ENCODE measurements around the gene MYD88.

Gene MYD88

DNA sequence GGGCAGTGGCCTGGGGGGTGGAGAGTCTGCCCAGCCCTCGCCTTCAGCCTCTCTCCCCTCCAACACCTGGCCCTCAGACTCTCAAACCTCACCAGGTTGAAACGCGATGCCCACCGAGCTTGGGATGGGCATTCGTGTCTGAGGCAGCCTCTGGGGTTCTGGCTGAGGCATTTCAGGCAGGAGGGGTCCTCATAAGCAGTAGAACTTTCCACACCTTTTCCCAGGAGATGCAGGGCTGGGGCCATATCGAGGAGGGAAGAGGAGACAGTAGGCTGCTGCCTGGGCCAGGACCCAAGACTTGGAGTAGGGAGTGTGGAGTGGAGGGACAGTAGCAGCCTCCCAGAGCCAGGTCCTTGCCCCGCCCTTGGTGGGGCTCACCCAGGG is 26.1 kb upstream of the MYD88 start:
- DNase-seq (ENCODE audit: low spot score) = no peak

DNA sequence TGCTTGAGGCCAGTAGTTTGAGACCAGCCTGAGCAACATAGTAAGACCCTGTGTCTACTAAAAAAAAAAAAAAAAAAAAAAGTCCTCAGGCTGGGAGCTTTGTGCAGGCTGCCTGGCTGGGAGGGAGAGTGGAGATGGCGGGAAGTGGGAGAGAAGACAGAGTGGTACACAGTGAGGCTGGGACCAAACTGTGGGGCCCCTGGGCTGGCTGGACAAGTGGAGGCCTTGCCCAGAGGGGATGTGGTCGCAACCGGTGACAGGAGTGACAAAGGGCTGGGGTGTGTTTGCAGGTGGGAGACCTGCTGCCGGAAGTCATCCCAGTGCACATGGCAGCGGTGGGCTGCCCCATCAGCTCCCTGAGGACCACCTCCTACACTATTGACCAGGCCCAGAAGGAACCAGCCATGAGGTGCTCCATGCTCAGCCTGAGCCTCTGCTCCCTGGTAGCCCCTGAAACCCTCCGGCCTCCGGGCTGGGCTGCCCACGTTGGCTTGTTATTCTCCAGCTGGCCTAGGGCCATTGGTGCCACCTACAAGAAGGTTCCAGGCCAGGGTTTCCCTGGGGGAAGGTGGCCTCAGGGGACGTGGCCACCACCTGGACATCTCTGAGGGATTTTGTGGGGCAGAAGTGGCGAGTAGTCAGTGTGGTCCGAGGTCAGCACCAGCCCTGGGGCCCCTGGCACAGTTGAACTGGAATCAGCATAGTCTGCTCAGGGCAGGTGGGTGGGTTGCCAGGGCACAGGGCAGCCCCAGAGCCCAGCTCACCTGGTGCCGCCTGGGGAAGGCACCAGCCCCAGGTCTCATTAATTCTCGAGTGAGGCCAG is 24.2 kb upstream of the MYD88 start:
- DNase-seq (ENCODE audit: low spot score) = no peak

DNA sequence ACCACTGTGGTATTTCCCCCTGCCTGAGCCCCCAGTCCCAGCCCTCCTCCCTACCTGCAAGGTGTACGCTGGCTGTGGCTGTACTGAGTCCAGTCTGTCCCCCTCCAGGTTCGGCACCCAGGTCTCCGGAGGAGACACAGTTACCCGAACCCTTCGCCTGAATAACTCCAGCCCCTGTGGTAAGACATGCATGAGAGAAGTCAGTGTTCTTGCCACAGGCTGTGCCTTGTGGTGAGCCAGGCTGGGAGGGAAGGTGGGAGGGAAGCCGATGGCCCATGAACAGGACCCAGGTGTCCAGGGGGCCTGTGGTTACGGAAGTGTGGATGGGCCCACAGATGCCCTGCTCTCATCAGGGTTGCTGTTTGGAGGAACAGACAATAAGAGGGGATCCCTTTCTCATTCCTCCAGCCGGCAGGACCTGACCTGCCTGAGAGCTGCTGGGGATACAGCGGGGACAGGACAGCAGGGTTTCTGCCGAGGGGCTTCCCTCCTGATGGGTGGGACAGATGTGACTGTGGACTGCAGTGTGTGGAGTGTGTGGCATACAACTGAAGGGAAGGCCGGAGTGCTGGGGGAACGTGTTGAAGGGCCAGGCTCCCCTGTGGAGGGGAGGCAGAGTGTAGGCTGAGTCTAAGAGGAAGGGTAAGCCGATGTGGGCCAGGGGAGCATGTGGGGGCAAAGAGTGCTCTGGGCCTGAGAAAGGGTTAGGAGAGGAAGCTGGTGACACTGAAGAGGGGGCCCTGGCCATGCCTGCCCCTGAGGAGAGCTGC is 23.4 kb upstream of the MYD88 start:
- peak; percentile 39 for DNase-seq (ENCODE audit: low spot score)

DNA sequence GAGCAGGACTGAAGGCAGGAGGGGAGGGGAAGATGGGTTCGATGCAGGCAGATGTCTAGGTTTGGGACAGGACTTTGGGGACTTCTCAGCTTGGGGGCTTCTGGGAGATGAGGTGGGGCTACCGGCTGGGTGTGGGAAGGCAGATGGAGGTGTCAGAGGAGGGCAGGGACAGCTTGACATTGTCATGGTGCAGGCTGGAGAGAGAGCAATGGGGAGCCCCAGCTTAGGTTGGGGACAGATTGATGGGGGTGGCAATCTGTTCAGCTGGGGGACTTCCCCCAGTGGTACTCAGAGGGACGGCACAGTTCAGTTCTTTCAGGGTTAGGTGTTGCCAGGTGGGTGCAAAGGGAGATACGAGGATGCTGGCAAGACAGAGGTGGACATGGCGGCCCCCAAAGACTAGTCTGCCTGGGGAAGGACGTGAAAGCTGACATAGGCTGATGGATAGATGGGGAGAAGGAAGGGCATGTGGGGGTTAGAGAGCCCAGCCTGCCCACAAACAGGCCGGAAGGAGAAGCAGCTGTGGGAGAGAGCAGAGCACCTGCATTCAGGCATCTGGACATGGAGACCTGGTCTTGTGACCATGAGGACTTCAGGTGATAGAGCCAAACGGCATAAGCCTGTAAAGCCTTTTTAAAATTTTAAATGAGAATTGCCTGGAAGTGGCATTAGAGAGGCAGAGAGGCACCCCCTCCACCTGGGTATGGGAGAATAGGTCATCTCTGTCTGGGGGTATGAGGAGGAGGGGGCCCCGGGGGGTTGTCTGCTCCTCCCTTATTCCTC is 22.6 kb upstream of the MYD88 start:
- DNase-seq (ENCODE audit: low spot score) = no peak

DNA sequence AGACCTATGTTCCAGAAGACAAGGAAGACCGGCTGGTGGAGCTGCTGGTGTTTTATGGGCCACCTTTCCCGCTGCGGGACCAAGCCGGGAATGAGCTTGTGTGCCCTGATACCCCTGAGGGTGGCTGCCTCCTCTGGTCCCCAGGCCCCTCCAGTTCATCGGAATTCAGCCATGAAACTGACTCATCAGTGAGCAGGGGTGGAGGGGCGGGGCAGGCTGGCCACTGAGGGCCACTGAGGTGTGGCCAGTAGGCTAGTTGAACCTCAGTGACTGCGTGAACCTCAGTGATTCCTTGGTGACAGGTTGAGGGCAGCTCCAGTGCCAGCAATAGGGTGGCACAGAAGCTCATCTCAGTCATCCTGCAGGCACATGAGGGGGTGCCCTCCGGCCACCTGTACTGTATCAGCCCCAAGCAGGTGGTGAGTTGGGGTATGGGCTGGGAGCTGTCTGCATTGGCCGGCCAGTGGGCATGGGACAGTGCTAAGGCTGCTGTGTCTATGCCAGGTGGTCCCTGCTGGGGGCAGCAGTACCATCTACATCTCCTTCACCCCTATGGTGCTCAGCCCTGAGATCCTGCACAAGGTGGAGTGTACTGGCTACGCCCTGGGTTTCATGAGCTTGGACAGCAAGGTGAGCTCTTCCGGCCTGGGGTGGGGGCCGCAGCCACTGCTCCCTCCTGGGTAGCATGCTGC is 21.8 kb upstream of the MYD88 start:
- no peak for DNase-seq (ENCODE audit: low spot score)

DNA sequence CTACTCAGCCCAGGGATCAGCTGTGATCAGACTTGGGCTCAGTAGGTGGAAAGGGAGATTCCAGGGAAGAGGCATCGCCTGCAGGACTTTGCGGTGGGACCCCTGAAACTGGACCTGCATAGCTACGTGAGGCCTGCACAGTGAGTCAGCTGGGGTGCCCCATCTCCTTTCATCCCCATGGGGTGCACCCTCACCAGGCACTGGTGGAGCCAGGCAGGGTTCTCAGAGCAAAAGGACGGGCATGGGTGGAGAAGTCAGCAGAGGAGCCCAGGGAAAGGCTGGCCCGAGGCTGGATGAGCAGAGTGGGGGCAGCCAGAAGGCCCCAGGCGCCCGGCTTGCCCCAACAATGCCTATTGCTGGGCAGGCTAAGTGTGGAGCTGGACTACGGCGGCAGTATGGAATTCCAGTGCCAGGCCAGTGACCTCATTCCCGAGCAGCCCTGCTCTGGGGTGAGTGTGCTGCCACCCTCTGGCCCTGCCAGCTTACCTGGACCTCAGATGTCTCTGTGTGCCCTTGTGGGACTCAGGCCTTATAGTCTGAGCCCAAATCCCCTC is 21.2 kb upstream of the MYD88 start:
- DNase-seq (ENCODE audit: low spot score) = no peak

DNA sequence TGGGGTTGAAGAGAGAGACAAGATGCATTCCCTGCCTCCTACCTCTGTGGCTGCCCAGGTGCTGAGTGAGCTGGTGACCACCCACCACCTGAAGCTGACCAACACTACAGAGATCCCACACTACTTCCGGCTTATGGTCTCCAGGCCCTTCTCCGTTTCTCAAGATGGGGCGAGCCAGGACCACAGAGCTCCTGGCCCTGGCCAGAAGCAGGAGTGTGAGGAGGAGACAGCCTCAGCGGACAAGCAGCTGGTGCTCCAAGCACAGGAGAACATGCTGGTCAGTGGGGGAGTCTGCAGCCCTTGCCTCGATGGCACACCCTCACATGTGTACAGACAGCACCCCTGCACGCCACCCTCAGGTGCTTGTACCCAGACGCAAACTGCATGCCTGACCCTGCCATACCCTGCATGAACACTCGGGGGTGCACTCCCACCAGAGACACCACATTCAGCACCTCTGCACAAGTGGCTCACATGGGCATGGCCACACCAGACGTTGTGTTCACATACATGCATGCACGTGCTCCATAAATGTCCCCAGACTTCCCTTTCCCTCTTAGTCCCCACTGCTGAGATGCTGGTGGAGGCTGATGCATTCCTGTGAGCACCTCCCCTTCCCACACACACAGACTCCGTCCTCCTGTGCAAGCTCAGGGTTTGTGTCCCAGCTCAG is 20.6 kb upstream of the MYD88 start:
- DNase-seq (ENCODE audit: low spot score) = peak; percentile 85

DNA sequence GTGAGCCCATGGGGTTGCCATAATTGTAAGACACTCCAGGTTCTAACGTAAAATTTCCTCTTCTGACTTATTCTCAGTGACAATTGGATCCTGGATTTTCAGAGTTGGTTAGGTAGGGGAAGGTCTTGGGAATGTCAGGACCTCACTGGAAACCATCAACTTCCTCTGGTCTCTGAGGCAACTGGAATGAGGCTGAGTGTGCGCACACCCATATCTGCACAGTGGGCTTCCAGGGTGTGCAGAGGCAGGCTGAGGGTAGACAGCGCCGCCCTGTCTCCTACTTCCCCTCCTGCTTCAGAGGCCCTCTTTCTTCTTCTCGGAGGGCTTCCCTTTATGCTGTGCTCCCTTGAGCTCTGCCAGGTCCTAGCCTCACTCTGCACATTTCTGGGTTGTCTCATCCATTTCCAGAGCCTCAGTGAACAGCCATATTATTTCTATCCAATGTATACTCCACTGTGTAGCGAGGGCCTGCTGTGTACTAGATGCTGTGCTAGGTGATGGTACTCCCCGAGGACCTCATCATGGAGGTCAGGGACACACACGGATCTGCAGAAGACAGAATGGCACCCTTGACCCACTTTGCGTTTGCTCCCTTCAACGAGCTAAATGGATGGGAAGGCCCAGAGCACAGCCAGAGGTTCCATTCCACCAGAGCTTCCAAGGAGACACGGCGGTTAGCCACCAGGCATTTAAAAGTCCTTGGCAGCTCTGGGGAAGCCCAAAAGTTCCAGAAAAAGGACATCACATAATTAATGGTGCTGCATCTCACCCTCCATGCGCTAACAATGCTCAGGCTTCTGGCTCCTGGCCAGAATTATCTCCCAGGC is 19.8 kb upstream of the MYD88 start:
- DNase-seq (ENCODE audit: low spot score) = no peak

DNA sequence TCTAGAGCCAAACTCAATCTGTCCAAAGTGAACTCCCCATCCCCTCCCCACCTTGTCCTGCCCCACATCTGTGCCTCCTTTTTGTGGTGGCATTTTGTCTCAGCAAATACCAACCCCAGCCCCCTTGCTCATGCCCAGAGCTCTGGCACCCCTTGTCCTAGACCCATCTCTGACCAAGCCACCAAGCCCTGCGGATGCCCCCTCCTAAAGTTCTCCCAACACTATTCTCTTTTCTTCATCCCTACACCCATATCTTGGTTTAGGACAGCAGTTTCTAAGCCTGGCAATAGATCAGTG is 19.3 kb upstream of the MYD88 start:
- DNase-seq (ENCODE audit: low spot score) = no peak

DNA sequence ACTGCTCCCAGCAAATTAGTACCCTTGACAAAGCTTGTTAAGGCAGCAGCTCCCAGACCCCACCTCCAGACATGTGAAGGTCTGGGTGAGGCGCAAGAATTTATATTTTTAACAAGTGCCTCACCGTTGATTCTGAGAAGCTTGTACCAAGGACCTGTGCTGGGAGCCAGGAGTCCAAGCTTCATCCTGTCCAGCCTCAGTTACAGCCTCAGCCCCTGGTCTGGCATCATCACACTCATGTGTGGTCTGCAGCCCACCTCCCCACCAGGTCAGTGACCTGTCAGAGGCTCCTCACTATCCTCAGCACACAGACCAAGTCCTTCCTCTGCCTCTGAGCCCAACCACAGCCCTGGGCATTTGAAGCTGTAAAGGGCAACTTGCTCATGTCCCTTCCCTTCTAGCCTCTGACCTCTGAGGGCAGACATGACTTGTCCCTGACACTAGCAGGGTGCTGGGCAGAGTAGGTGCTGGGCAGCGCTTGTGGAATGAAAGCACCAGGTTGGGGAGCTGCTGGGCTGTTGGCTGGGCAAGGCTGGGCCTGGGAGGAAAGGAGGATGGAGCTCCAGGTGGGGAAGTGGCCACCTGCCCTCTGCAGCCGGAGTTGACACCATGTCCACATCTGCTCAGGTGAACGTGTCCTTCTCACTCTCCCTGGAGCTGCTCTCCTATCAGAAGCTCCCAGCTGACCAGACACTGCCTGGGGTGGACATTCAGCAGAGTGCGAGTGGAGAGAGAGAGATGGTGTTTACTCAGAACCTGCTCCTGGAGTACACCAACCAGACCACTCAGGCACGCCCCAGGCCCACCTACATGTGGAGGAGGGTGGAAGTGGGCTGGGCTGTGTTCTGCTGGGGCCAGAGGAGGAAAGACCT is 18.4 kb upstream of the MYD88 start:
- no peak for DNase-seq (ENCODE audit: low spot score)

DNA sequence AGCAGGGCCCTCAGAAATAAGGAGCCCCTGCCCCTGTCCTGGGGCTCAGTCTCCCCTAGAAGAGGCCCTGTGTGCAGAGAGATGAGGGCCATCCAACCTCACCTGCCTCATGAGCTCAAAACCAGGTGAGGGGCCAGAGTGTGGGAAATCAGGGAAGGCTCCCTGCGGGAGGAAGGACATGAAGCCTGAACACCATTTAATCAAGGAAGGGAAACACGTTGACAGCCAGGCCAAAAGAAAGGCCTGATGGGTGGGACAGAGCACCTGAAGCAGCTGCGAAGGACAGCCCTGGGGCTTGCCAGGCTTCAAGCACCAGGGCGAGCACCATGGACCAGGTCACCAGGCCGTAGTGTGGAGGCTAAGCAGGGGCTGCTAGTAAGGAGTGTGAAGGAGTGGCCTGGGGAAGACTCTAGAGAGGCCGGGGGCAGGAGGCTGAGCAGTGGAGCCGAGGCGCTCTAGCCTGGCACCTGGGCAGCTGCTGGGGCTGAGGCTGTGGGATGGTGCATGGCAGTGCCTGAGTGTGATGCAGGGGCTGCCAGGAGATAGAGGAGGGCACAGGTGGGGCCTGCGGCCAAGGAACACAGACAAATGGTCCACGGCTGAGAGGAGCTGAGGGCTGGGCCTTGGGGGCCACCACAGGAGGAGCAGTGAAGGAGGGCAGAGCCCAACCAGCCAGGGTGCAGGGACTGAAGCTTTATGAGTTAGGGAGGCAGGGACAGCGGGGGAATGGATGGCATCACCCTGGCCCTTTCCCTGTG is 17.6 kb upstream of the MYD88 start:
- no peak for DNase-seq (ENCODE audit: low spot score)

DNA sequence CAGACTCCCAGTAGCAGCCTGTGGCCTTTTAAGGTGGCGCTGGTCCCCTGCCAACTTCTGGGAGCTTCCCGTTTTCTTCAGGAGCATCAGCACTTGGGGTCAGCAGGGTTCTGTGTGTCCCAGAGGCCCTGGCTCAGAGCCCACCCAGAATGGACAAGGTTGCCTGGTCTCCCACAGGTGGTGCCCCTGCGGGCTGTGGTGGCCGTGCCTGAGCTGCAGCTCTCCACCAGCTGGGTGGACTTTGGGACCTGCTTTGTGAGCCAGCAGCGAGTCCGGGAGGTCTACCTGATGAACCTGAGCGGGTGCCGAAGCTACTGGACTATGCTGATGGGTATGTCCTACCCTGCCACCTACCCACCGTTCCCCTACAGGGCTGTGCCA is 17.0 kb upstream of the MYD88 start:
- no peak for DNase-seq (ENCODE audit: low spot score)

DNA sequence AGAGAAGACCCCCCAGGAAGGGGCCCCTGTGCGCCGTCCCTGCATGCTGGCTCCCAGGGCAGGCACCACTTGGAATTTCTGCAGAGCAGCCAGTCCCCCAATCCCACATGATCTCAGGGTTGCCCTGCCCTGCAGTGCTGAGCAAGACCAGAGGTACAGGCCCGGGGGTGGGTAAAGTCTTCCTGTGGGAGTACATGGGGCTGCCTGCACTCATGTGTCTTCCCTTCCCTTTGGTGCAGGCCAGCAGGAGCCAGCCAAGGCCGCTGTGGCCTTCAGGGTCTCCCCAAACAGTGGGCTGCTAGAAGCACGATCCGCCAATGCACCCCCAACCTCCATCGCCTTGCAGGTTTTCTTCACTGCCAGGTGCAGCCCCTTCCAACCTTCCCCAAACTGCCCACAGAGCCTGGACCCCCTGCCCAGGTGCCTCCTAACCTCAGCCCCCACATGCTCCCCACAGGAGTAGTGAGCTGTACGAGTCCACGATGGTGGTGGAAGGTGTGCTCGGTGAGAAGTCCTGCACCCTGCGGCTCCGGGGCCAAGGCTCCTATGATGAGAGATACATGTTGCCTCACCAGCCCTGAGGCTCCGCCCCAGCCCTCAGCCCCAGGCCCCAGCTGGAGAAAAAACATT is 16.5 kb upstream of the MYD88 start:
- no peak for DNase-seq (ENCODE audit: low spot score)

DNA sequence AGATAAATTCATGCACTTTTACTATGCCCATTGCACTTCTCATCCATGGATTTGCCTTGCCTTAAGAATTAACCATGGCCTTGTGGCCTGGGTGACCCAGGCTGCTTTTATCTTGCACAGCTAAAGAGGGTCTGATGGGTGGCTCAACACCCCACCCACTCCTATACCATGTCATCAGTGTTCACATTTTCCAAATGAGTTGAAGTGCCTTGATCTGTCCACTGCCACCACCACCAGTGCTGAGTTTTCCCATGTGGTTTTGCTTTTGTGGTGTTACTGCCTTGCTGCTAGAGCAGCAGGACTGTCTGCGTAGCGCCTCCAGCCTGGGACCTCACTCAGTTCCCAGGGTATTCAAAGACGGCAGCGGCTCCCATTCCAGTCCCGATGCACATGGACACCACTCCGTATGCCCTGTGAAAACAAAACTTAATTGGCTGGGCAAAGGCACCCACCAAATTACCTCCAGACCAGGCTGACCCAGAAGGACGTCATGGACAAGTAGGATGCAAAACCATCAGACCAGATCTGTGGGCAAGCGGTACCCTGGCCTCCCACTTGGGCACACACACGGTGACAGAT is 15.7 kb upstream of the MYD88 start:
- DNase-seq (ENCODE audit: low spot score) = no peak

DNA sequence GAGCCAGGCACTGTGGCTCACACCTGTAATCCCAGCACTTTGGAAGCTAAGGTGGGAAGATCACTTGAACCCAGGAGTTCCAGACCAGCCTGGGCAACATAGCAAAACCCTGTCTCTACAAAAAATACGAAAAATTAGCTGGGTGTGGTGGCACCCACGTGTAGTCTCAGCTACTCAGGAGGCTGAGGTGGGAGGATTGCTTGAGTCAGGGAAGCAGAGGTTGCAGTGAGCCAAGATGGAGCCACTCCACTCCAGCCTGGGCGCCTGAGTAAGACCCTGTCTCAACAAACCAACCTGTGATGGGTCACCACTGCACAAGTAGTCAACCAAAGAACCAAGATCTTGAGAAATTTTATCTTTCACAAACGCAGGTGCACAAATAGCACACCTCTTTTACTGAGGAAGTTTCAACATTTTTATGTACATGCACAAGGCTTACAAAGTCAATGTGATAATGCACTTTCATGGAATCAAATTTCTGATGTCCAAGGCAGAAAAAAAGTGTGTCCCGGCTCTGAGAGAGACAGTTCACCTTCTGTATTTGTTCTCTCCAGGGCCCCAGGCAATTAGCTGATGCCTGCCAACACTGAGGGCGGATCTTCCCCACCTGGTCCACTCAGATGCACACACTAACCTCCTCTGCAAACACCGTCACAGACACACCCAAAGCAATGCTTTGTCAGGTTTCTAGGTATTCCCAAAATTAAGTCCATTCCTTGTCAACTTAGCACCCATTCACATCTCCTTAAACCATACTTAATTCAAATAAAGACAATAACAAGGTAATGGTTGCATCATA is 13.9 kb upstream of the MYD88 start:
- no peak for DNase-seq (ENCODE audit: low spot score)

DNA sequence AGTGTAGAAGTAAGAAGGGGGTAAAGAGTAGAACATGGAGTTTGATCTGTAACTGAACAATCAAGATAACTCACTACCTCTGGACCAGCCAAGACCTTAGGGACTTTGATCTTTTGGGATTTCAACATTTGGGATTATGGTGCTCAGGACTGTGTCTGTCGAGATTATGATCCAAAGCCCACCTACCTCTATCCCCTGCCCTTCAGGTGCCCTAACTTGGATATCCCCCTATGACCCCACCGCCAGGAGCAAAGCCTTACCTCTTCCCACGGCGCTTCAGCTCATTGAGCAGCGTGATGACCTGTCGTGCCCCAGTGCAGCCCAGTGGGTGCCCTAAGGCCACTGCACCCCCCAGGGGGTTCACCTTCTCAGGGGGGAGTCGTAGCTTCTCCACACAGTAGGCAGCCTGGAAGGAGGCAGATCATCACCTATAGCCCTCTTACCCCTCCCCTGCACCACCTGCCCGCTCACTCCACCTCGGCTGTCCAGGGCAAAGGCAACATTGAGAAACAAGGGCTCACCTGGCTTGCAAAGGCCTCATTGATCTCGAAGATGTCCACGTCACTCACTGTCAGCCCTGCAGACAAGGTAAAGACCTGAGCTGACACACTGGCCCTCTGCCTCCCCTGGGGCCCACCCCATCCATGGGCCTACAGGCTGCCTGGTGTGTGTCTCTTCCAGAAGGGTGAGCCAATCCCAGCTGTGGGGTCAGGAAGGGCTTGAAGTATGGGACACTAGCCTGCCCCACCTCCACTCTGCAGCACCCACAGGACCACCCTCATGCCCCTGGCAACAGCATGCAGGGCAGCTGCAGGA is 12.9 kb upstream of the MYD88 start:
- DNase-seq (ENCODE audit: low spot score) = no peak

Measured in NAMALWA (cell line).